HUES64 (cell line): ENCODE results near the gene MFGE8.
"Not testable (repeated sequence)": the region's sequence is repeated elsewhere in the genome, so short reads cannot be mapped to it uniquely, and the experiment has no call there.

Source experiments
- H3K27ac ChIP-seq: 2 replicates; pipeline ENCODE4 v1.7.0; 2013; ENCODE audit warnings: low read depth, low read length, inconsistent platforms
- H3K27me3 ChIP-seq: 2 replicates; pipeline ENCODE4 v1.6.1; 2013; ENCODE audit warnings: mild to moderate bottlenecking, low read length; ENCODE audit not compliant: insufficient read depth
- H3K36me3 ChIP-seq: 2 replicates; pipeline ENCODE4 v1.6.1; 2013; ENCODE audit warnings: mild to moderate bottlenecking, low read length; ENCODE audit not compliant: insufficient read depth
- H3K4me1 ChIP-seq: 2 replicates; pipeline ENCODE4 v1.6.1; 2013; ENCODE audit warnings: mild to moderate bottlenecking, low read length, moderate library complexity; ENCODE audit not compliant: insufficient read depth
- H3K4me3 ChIP-seq: 2 replicates; pipeline ENCODE4 v1.5.1; 2013; ENCODE audit warnings: mild to moderate bottlenecking, low read length, moderate library complexity
- H3K9ac ChIP-seq: 2 replicates; pipeline ENCODE4 v1.6.1; 2013; ENCODE audit warnings: mild to moderate bottlenecking, low read depth, low read length
- H3K9me3 ChIP-seq: 2 replicates; pipeline ENCODE4 v1.6.1; 2013; ENCODE audit warnings: low read depth, low read length; ENCODE audit not compliant: insufficient read depth
- WGBS: fragments of 150-250, 120-280 bp; methylation state at CpG from one replicate; pipeline ENCODE4 v1.1.7; 2013; ENCODE audit warnings: missing lambda C conversion rate; 5-methylcytosine and 5-hydroxymethylcytosine counted together

The MFGE8 gene

GRCh38 chr15:88934449-88934848 is 21.3 kb upstream of the MFGE8 start:
- H3K4me1 ChIP-seq, H3K9ac ChIP-seq, H3K27me3 ChIP-seq, H3K36me3 ChIP-seq, H3K4me3 ChIP-seq, H3K27ac ChIP-seq: not testable (repeated sequence)
- H3K9me3 ChIP-seq: peaks cover 17% of the 10 kb centered on the region; the same call in 1 of the 2 replicates
- 91% methylated on average over 4 of the region's 4 CpGs for WGBS

- 91% methylated on average over 1 of the region's 1 CpG for WGBS
- peaks cover 24% of the 10 kb centered on the region for H3K9me3 ChIP-seq
- no peak overlapping the region for H3K27ac ChIP-seq
- no peaks in the 10 kb centered on the region for H3K36me3 ChIP-seq
- H3K9ac ChIP-seq: no peak overlapping the region
- H3K27me3 ChIP-seq: no peaks in the 10 kb centered on the region
- no peaks in the 10 kb centered on the region; the same call in 1 of the 2 replicates for H3K4me1 ChIP-seq
- H3K4me3 ChIP-seq: no peak overlapping the region
Observed at GRCh38 chr15:88932875-88933330, 19.7 kb upstream of the MFGE8 start.

- Histone ChIP-seq H3K4me3 (no peak overlapping the region), H3K36me3 (no peaks in the 10 kb centered on the region), H3K9ac (no peak overlapping the region), H3K27me3 (no peaks in the 10 kb centered on the region), H3K9me3 (peaks cover 26% of the 10 kb centered on the region), H3K27ac (no peak overlapping the region), H3K4me1 (no peaks in the 10 kb centered on the region; the same call in 1 of the 2 replicates)
- 82% methylated on average over 4 of the region's 4 CpGs for WGBS
Observed at GRCh38 chr15:88932271-88932874, 19.2 kb upstream of the MFGE8 start.

GRCh38 chr15:88930579-88930978 is 17.4 kb upstream of the MFGE8 start:
- Histone ChIP-seq H3K9ac (no peak overlapping the region), H3K4me1 (no peaks in the 10 kb centered on the region), H3K9me3 (peaks cover 31% of the 10 kb centered on the region), H3K4me3 (no peak overlapping the region), H3K36me3 (no peaks in the 10 kb centered on the region), H3K27ac (no peak overlapping the region), H3K27me3 (no peaks in the 10 kb centered on the region)
- 100% methylated on average over 1 of the region's 2 CpGs for WGBS

- not testable (repeated sequence) for H3K27me3 ChIP-seq, H3K9ac ChIP-seq, H3K4me3 ChIP-seq, H3K27ac ChIP-seq, H3K36me3 ChIP-seq, H3K4me1 ChIP-seq
- WGBS: 82% methylated on average over 3 of the region's 3 CpGs
- peaks cover 27% of the 10 kb centered on the region for H3K9me3 ChIP-seq
Observed at GRCh38 chr15:88929358-88930098, 16.3 kb upstream of the MFGE8 start.

- not testable (repeated sequence) for H3K9ac ChIP-seq, H3K36me3 ChIP-seq, H3K27me3 ChIP-seq, H3K4me3 ChIP-seq, H3K27ac ChIP-seq, H3K4me1 ChIP-seq
- H3K9me3 ChIP-seq: peaks cover 18% of the 10 kb centered on the region
Observed at GRCh38 chr15:88928192-88928591, 15.0 kb upstream of the MFGE8 start.

- H3K27me3 ChIP-seq, H3K27ac ChIP-seq, H3K4me3 ChIP-seq, H3K36me3 ChIP-seq, H3K4me1 ChIP-seq, H3K9ac ChIP-seq: not testable (repeated sequence)
- 91% methylated on average over 2 of the region's 2 CpGs for WGBS
- H3K9me3 ChIP-seq: peaks cover 18% of the 10 kb centered on the region
Observed at GRCh38 chr15:88925648-88926047, 12.5 kb upstream of the MFGE8 start.

GRCh38 chr15:88920892-88921435 is 7.8 kb upstream of the MFGE8 start:
- not testable (repeated sequence) for H3K9me3 ChIP-seq, H3K27me3 ChIP-seq, H3K9ac ChIP-seq, H3K4me3 ChIP-seq, H3K4me1 ChIP-seq, H3K27ac ChIP-seq, H3K36me3 ChIP-seq
- WGBS: 95% methylated on average over 12 of the region's 12 CpGs

GRCh38 chr15:88920186-88920891 is 7.2 kb upstream of the MFGE8 start:
- no peak overlapping the region for H3K27ac ChIP-seq
- H3K4me3 ChIP-seq: no peak overlapping the region
- no peaks in the 10 kb centered on the region for H3K4me1 ChIP-seq
- H3K9me3 ChIP-seq: peaks cover 4% of the 10 kb centered on the region; the same call in 1 of the 2 replicates
- no peak overlapping the region for H3K9ac ChIP-seq
- no peaks in the 10 kb centered on the region for H3K27me3 ChIP-seq
- 94% methylated on average over 9 of the region's 9 CpGs for WGBS
- no peaks in the 10 kb centered on the region for H3K36me3 ChIP-seq

GRCh38 chr15:88918738-88919137 is 5.6 kb upstream of the MFGE8 start:
- H3K9ac ChIP-seq: no peak overlapping the region
- H3K4me3 ChIP-seq: no peak overlapping the region
- no peaks in the 10 kb centered on the region for H3K27me3 ChIP-seq
- no peaks in the 10 kb centered on the region; the same call in 1 of the 2 replicates for H3K4me1 ChIP-seq
- no peaks in the 10 kb centered on the region for H3K9me3 ChIP-seq
- no peak overlapping the region for H3K27ac ChIP-seq
- WGBS: 88% methylated on average over 4 of the region's 4 CpGs
- no peaks in the 10 kb centered on the region for H3K36me3 ChIP-seq

GRCh38 chr15:88917760-88918159 is 4.6 kb upstream of the MFGE8 start:
- H3K9ac ChIP-seq: no peak overlapping the region
- no peaks in the 10 kb centered on the region; the same call in 1 of the 2 replicates for H3K4me1 ChIP-seq
- no peak overlapping the region for H3K4me3 ChIP-seq
- no peak overlapping the region for H3K27ac ChIP-seq
- 98% methylated on average over 5 of the region's 5 CpGs for WGBS
- H3K27me3 ChIP-seq: no peaks in the 10 kb centered on the region
- no peaks in the 10 kb centered on the region for H3K36me3 ChIP-seq
- H3K9me3 ChIP-seq: no peaks in the 10 kb centered on the region
